Tibial artery (tissue), 4 donors: Measurements from ENCODE around the gene ALPI.
"Not testable (repeated sequence)": the region's sequence is repeated elsewhere in the genome, so short reads cannot be mapped to it uniquely, and the experiment has no call there.

Experiments used
- DNase-seq, 2 donors: peaks; one replicate each; pipeline ENCODE4 v3.0.0-alpha.2; 2019
- H3K27ac ChIP-seq, 2 donors: fragments of 200-600 bp; sonication (generic) in 1 of 2; 1 replicate in 1 of 2; 2 replicates in 1 of 2; pipeline ENCODE4 v1.5.1; 2018 to 2019; ENCODE audit warnings: mild to moderate bottlenecking in 1 of 2
- H3K27me3 ChIP-seq, 2 donors: fragments of 200-600 bp; sonication (generic) in 1 of 2; one replicate each; pipeline versions ENCODE4 v1.5.1 to v1.6.0; 2016 to 2019
- H3K36me3 ChIP-seq, 3 donors: fragments of 200-600 bp; sonication (generic) in 2 of 3; one replicate each; pipeline ENCODE4 v1.5.1; 2016 to 2019; ENCODE audit warnings: mild to moderate bottlenecking in 2 of 3
- H3K4me1 ChIP-seq, 4 donors: fragments of 200-600 bp; sonication (generic) in 2 of 4; 1 replicate in 3 of 4; 2 replicates in 1 of 4; pipeline ENCODE4 v1.5.1; 2016 to 2019
- H3K4me3 ChIP-seq, 2 donors: fragments of 200-600 bp; sonication (generic) in 1 of 2; 1 replicate in 1 of 2; 2 replicates in 1 of 2; pipeline ENCODE4 v1.5.1; 2018 to 2019; ENCODE audit warnings: mild to moderate bottlenecking in 2 of 2
- H3K9me3 ChIP-seq, 3 donors: fragments of 200-600 bp; sonication (generic) in 1 of 3; one replicate each; pipeline ENCODE4 v1.5.1; 2016 to 2019
- intact Hi-C: fragments of 100-400 bp; cut with DNase I; formaldehyde crosslinking; loops from one replicate; pipeline ENCODE4 v1.15.0; 2023; ENCODE audit warnings: low total_unique reads
- TF ChIP-seq, protein P1 (sequence below), 2 experiments: fragments of 200-600 bp in 1 of 2; fragments of 450-650 bp in 1 of 2; IDR thresholded peaks; one replicate each; pipeline ENCODE4 v1.5.1; 2017 to 2019; ENCODE audit warnings: antibody characterized with exemption in 2 of 2, mild to moderate bottlenecking in 1 of 2, moderate library complexity in 1 of 2

The ALPI gene

DNA sequence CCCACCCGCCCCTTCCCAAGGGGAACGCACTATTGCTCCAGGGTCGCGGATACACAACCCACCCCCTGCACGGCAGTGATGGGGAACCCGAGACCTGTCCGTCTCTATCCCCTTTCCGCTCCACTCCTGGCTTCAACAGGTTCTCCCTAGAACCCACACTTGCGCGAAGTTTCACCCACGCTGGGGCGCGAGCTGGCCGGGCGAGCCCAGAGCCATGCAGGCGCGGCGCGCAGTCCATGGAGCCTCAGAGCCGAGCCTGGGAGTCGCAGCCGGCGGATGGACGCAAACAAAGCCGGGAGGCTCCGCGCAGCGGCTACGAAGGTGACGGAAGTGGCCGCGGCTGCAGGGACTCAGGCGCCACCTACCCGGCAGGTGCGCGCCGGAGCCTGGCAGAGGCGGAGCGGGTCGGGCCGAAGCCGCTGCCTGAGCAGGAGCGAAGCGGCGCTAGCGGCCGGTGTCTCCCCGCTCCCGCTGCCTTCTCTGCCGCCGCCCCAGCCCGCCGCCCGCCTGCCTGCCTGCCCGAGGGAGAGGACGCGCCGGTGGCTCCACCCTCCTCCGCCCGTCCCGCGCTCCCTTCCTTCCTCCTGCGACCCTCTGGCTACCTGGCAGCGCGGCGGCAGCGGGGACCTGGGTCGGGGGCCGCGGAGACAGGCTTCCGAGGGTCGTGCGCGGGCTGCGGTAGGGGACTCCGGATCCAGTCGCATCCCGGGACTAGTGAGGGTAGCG, 35.3 kb upstream of the ALPI start:
- peak overlapping the region in 1 of 2 donors; percentile 1 for H3K4me3 ChIP-seq
- TF ChIP-seq, protein P1, sequence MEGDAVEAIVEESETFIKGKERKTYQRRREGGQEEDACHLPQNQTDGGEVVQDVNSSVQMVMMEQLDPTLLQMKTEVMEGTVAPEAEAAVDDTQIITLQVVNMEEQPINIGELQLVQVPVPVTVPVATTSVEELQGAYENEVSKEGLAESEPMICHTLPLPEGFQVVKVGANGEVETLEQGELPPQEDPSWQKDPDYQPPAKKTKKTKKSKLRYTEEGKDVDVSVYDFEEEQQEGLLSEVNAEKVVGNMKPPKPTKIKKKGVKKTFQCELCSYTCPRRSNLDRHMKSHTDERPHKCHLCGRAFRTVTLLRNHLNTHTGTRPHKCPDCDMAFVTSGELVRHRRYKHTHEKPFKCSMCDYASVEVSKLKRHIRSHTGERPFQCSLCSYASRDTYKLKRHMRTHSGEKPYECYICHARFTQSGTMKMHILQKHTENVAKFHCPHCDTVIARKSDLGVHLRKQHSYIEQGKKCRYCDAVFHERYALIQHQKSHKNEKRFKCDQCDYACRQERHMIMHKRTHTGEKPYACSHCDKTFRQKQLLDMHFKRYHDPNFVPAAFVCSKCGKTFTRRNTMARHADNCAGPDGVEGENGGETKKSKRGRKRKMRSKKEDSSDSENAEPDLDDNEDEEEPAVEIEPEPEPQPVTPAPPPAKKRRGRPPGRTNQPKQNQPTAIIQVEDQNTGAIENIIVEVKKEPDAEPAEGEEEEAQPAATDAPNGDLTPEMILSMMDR (IDR thresholded peaks at IDR 0.05): no peak

DNA sequence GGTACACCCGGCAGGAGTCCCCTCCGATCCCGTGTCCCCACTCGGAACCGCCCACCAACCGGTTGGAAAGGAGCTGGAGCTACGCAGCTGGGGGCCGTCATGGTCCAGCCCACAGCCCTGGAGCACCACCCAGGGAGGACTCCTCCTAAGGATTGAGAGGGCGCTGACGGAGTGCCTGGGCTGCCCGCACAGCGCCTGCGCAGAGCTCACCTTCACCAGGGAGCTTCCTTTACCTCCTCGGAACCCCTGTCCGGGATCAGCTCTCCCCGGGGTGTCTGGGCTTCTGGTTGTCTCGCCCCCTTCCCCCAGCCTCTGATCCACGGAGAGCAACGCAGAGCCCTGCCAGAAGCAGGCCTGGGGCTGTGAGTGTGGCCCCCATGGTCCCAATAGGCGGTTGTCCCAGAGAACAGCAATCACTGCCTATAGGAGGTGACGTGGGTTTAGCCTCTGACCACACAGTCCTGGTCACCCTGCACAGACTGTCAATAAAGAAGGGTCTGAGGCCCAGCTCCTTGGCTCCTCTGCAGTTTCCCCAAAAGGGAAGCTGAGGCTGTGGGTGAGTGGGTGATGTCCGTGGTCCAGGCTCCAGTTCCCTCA, 34.7 kb upstream of the ALPI start:
- H3K27me3 ChIP-seq: peaks cover 0 to 62% of the 10 kb centered on the region in 2 donors
- peaks cover 0 to 28% (median 25%) of the 10 kb centered on the region in 4 donors for H3K4me1 ChIP-seq
- intact Hi-C loops: no loop called here
- H3K36me3 ChIP-seq: no peaks in the 10 kb centered on the region
- TF ChIP-seq, protein P1 (IDR thresholded peaks at IDR 0.05): no peak
- H3K27ac ChIP-seq: no peak overlapping the region
- H3K4me3 ChIP-seq: no peak overlapping the region
- no peak for DNase-seq
- peaks cover 0 to 3% (median 0%) of the 10 kb centered on the region in 3 donors for H3K9me3 ChIP-seq

More for the DNA sequence above, 35.3 kb upstream of the ALPI start:
- peaks cover 0 to 28% (median 25%) of the 10 kb centered on the region in 4 donors for H3K4me1 ChIP-seq
- intact Hi-C loops: no loop called here
- no peaks in the 10 kb centered on the region for H3K36me3 ChIP-seq
- peaks cover 0 to 68% of the 10 kb centered on the region in 2 donors for H3K27me3 ChIP-seq
- peaks cover 0 to 3% (median 0%) of the 10 kb centered on the region in 3 donors for H3K9me3 ChIP-seq
- H3K27ac ChIP-seq: no peak overlapping the region
- DNase-seq: no peak

DNA sequence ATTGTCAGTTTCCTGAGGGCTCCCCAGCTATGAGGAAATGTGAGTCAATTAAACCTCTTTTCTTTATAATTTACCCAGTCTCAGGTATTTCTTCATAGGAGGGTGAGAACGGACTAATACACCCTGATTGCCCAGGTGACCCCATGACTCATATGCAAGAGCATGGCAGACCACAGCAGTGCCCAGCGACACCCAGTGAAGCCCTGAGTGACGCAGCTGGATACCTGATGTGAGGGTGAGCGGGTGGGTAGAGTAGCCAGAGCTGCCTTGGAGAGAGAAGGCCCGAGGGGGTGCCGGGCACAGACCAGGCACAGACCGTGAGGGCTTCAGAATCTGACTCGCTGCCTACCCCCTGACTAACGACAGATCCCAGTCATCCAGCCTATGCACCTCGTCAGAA, 33.9 kb upstream of the ALPI start:
- TF ChIP-seq, protein P1 (IDR thresholded peaks at IDR 0.05): no peak
- Histone ChIP-seq H3K36me3 (no peaks in the 10 kb centered on the region), H3K27me3 (peaks cover 0 to 54% of the 10 kb centered on the region in 2 donors), H3K9me3 (peaks cover 0 to 3% (median 0%) of the 10 kb centered on the region in 3 donors), H3K4me3 (no peak overlapping the region), H3K4me1 (peaks cover 0 to 28% (median 25%) of the 10 kb centered on the region in 4 donors), H3K27ac (no peak overlapping the region)
- intact Hi-C loops: no loop called here
- no peak for DNase-seq

DNA sequence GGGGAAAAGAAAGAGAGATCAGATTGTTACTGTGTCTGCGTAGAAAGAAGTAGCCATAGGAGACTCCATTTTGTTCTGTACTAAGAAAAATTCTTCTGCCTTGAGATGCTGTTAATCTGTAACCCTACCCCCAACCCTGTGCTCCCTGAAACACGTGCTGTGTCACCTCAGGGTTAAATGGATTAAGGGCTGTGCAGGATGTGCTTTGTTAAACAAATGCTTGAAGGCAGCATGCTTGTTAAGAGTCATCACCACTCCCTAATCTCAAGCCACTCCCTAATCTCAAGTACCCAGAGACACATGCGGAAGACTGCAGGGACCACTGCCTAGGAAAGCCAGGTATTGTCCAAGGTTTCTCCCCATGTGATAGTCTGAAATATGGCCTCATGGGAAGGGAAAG, 33.0 kb upstream of the ALPI start:
- intact Hi-C loops, H3K4me3 ChIP-seq, H3K9me3 ChIP-seq, DNase-seq, H3K36me3 ChIP-seq, H3K27ac ChIP-seq: not testable (repeated sequence)
- peaks cover 0 to 54% of the 10 kb centered on the region in 2 donors for H3K27me3 ChIP-seq
- peaks cover 0 to 28% (median 25%) of the 10 kb centered on the region in 4 donors for H3K4me1 ChIP-seq

DNA sequence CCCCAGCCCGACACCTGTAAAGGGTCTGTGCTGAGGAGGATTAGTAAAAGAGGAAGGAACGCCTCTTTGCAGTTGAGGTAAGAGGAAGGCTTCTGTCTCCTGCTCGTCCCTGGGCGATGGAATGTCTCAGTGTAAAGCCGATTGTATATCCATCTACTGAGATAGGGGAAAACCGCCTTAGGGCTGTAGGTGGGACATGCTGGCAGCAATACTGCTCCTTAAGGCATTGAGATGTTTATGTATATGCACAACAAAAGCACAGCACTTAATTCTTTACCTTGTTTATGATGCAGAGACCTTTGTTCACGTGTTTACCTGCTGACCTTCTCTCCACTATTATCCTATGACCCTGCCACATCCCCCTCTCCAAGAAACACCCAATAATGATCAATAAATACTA, 32.5 kb upstream of the ALPI start:
- H3K4me3 ChIP-seq, H3K9me3 ChIP-seq, H3K36me3 ChIP-seq, intact Hi-C loops, H3K27ac ChIP-seq: not testable (repeated sequence)
- peak in 1 of 2 donors; percentile 2 for DNase-seq
- Histone ChIP-seq H3K4me1 (peaks cover 0 to 26% (median 24%) of the 10 kb centered on the region in 4 donors), H3K27me3 (peaks cover 0 to 54% of the 10 kb centered on the region in 2 donors)

DNA sequence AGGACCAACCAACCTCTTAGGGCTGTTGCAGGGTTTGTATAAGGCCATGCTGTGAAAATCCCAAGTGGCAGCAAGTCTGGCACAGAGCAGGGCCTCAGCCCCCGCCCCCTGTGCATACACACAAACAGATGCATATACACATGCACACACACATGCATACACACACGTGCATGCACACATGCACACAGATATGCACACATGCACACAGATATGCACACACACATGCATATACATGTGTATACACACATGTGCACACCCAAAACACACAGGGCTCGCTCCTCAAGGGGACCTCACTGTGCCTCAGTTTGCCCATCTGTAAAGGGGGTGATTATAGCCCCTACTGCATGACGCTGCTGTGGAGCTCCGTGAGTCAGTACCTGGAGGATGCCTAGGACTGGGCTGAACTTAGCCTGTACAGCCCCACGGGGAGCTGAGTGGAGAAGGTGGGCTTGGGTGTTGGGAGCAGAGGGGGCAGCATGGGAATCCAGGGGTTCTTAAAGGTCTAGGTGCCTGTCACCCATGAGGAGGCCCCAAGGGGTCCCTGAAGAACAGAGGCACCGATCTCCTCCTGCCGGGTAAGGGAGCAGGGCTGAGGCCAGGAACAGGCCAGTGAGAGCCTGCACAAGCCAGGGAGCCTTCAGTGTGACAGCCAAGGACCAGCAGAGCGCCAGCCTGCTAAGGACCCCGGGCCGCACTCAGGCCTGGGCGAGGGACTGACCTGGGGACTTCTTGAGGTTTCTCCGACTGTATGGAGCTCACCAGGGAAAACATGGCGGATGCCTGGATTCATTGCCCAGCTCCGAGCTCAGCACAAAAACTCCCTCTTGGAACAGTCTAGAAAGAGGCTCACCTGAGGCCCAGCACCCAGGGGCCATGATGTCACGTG, 24.0 kb upstream of the ALPI start:
- Histone ChIP-seq H3K4me3 (no peak overlapping the region), H3K9me3 (no peaks in the 10 kb centered on the region), H3K27ac (no peak overlapping the region), H3K4me1 (no peaks in the 10 kb centered on the region), H3K36me3 (no peaks in the 10 kb centered on the region), H3K27me3 (peaks cover 0 to 23% of the 10 kb centered on the region in 2 donors)
- peak in 1 of 2 donors; percentile 60 for DNase-seq
- TF ChIP-seq, protein P1 (IDR thresholded peaks at IDR 0.05): no peak
- intact Hi-C loops: no loop called here
